D721Med (cell line): ENCODE measurements around the gene ASTL.

Source experiments
- DNase-seq: peaks from one replicate; pipeline ENCODE4 v3.0.0; 2011; ENCODE audit warnings: low spot score; ENCODE audit not compliant: insufficient read length
- FAIRE-seq: peaks from 2 replicates; lab custom pipeline; 2011; peaks lifted over from hg19 to GRCh38; lab: Jason Lieb, UNC
- TF ChIP-seq, protein P1 (sequence below): IDR thresholded peaks from 2 replicates; pipeline ENCODE4 v1.5.1; 2012; ENCODE audit warnings: mild to moderate bottlenecking, control low read depth; ENCODE audit not compliant: insufficient read depth; ENCODE audit errors: missing control alignments

Gene ASTL

DNA sequence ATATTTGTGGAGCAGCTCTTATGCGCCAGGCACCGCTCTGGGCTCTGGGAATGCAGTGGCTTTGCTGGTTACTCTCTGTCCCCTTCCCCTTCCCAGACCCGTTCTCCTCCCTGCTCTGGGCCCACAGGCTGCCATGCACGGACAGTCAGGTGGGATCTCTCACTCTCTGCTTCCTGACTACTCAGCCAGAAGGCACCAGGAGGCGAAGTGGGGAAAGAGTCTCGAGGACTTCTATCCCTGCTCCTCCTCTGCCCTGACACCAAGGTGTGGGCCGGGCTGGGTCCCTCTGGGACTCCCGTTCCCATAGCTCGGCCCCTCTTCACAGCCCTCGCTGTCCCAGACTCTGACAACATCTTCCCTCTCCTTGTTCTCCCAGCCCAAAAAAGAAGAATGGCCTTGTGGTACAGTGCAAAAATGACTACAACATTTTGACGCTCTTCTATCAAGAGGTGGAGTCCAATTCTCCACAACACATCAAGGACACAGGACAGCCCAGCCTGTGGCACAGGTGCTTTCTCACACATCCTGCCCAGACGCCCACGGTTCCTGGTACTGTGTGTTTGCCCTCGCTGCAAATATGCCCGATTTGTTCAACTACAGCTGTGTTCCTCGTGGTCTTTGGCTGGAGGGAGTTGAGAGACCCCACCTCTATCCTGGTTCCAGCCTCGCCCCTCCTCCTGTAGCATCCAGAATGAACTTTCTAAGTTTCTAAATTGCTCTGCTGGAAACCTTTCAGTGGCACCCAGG lies 21.0 kb upstream of the ASTL start:
- no peak for FAIRE-seq
- TF ChIP-seq, protein P1, sequence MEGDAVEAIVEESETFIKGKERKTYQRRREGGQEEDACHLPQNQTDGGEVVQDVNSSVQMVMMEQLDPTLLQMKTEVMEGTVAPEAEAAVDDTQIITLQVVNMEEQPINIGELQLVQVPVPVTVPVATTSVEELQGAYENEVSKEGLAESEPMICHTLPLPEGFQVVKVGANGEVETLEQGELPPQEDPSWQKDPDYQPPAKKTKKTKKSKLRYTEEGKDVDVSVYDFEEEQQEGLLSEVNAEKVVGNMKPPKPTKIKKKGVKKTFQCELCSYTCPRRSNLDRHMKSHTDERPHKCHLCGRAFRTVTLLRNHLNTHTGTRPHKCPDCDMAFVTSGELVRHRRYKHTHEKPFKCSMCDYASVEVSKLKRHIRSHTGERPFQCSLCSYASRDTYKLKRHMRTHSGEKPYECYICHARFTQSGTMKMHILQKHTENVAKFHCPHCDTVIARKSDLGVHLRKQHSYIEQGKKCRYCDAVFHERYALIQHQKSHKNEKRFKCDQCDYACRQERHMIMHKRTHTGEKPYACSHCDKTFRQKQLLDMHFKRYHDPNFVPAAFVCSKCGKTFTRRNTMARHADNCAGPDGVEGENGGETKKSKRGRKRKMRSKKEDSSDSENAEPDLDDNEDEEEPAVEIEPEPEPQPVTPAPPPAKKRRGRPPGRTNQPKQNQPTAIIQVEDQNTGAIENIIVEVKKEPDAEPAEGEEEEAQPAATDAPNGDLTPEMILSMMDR: no peak
- DNase-seq: no peak

DNA sequence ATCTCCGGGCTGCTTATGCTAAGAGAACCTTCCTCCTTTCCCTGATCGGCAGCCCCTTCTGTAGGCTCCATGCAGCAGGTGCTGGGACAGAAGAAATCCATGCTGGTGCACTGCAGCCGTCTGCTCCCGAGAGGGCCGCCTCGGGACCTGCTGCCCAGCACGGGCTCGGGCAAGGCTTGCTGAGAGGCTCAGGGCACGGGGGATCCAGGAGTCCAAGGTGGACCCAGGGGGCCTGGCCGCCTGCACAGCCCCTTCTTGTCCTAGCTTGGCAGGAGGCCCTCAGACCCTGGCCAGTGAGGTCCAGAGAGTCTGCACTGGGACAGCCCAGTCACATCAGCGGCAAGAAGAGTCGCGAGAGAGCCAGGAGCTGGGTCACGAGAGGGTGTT lies 20.2 kb upstream of the ASTL start:
- no peak for DNase-seq

DNA sequence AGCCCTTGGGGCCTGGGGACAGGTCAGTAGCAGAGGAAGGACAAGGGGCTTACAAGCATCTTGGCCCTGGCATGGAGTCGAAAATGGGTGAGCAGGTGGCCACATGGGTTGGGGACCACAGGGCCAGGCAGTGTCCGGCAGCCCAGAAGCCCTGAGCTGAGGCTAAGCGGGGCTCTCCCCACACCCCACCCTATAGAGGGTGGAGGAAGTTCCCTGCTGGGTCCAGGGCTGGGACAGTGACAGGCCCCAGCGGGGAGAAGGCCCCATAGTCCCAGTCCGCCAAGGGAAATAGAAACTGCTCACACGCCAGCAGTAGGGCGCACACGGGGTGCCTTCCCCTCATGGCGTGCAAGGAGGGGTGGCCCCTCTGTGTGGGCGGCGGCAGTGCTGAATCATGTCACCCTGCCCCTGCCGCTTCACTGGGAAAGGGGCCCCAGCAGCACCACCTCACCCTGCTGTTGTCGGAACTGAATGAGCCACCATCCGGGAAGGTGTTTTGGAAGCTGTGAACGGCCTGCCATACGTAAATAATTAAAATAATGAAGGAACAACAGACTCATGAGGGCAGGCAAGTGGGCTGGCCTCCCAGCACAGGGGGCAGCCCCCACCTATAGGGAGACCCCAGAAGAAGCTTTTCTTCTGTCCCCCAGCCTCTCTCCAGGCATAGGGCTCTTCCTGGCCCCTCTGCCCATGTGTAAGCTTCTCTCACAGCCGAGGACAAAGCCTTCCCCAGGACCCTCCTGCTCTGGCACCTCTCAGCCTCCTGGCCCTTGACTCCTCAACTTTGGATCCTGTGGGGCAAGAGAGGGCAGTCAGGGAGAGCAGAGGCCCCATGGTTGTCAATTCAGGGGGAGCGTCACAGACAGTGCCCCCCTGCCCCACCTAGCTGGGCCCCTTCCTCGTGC lies 19.6 kb upstream of the ASTL start:
- TF ChIP-seq, protein P1: no peak
- FAIRE-seq (no peak), DNase-seq (no peak)

More for the DNA sequence above, 20.2 kb upstream of the ASTL start:
- no peak for FAIRE-seq
- TF ChIP-seq, protein P1: no peak

DNA sequence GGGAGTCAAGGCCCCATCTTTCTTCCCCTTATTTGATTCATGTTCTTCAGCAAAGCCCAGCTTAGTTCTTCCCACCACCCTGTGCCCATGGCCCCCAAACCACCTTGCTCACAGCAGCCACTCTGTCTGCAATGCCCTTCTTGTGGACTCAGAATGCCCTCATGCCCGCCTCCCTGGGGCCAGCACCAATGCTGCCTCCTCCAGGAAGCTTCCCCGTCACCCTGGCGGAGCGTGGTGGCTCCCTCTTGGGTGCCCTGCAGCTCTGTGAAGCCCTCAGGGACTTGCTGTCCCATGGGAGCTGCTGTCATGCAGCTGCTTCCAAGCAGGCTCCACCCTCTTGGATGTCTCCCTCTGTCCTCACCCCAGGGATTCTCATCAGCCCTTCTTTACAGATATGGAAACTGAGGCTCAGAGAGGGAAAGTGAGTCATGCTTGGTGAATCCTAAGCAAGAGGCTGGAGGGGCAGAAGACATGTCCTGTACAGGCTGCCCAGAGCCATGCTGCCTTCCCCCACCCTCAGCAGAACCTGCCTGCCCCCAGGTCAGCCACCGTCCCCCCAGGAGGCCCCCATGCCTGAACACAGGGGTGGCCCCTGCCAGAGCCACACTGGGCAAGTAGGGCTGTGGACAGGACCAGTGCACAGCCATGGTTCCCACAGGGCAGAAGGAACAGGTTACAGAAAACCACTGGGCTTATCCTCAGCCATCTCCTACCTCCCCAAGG lies 18.8 kb upstream of the ASTL start:
- DNase-seq (no peak), FAIRE-seq (no peak)
- TF ChIP-seq, protein P1: no peak

DNA sequence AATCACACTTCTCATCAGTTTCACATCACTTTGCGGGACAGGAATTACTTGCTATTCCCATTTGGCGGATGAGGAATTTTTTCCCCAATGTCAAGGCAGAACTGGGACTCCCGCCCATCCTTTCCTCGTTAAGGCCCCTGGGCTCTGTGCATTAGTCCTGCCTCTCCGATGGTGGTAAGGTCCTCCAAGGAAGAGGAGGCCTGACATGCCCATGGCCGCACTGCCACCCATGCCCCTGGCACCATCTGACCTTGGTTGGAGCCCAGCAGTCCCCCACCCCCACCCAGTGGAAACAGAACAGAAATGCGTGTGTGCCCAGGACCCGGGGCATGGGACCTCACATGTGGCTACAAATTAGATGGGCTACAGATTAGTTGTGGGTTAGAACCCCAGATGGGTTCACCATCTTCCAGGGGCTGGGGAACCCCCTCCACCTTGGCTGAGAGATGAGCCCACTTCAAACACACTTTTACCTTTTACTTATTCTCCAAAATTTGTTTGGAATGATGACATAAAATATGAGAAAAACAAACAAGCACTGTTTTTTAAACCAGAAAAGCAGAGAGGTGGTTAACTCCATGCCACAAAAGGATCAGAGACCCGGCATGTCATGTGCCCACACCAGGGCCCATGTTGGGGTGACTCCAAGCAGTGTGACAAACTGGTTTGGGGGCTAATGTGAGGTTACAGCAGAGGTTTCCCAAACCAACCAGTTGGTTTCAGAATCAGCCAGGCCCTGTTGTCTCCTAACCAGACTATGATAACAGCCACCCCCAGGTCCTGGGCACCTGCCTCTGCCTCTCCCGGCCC lies 17.9 kb upstream of the ASTL start:
- DNase-seq: no peak
- no peak for FAIRE-seq
- TF ChIP-seq, protein P1: no peak
